Measurements from ENCODE around the gene MFAP1.

DNA sequence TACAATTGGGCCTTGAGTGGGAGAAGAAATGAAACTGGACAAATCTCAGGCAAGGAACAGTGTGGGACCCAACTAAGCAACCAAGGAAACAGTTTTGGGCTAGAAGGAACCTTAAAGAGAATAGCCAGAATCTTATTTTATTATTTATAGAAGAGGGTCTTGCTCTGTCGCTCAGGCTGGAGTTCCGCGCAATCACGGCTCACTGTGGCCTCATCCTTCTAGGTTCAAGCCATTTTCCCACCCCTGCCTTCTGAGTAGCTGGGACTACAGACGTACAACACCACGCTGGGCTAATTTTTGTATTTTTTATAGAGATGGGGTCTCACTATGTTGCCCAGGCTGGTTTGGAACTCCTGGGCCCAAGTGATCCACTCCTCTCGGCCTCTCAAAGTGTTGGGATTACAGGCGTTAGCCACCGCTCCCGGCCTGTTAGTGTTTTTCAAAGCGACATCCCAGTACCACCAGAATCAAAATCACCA lies 1.6 kb upstream of the MFAP1 start:
- TF ChIP-seq, protein P1, sequence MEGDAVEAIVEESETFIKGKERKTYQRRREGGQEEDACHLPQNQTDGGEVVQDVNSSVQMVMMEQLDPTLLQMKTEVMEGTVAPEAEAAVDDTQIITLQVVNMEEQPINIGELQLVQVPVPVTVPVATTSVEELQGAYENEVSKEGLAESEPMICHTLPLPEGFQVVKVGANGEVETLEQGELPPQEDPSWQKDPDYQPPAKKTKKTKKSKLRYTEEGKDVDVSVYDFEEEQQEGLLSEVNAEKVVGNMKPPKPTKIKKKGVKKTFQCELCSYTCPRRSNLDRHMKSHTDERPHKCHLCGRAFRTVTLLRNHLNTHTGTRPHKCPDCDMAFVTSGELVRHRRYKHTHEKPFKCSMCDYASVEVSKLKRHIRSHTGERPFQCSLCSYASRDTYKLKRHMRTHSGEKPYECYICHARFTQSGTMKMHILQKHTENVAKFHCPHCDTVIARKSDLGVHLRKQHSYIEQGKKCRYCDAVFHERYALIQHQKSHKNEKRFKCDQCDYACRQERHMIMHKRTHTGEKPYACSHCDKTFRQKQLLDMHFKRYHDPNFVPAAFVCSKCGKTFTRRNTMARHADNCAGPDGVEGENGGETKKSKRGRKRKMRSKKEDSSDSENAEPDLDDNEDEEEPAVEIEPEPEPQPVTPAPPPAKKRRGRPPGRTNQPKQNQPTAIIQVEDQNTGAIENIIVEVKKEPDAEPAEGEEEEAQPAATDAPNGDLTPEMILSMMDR (IDR thresholded peaks at IDR 0.05): no peak
- TF ChIP-seq POLR2A (IDR thresholded peaks at IDR 0.05): no peak
